ENCODE data around the gene FAM200B. TPM values are rescaled to one million over a fixed set of nuclear protein-coding genes. Genes with fewer than 3 reads are reported as not detected.

FAM200B gene
- total and polyA plus RNA-seq, 2 donors (not counting 3 experiments of a cell fraction or from before 2014, with no cell fraction given), result 13.9 to 24.6 TPM

GRCh38 chr4:15712214-15712613, 30.6 kb downstream of the FAM200B start:
- Histone ChIP-seq H3K4me2 (ENCODE audit: insufficient read depth, low read length) (no peak overlapping the region), H3K27me3 (ENCODE audit: control insufficient read depth in 2 of 2, insufficient read depth in 2 of 2, low read length in 2 of 2) (no peaks in the 10 kb centered on the region), H3K9me3 (replicated peaks; ENCODE audit: control insufficient read depth, insufficient read depth, low read length) (no peaks in the 10 kb centered on the region), H3K9me1 (replicated peaks; ENCODE audit: control insufficient read depth, extremely low read depth, insufficient read depth, low read length) (no peaks in the 10 kb centered on the region), H3K4me3 (replicated peaks in 1 of 3; ENCODE audit: insufficient read depth in 1 of 3, low read depth in 1 of 3, low read length in 3 of 3) (no peak overlapping the region), H4K20me1 (replicated peaks; ENCODE audit: control insufficient read depth, extremely low read depth, insufficient read depth, low read length) (no peaks in the 10 kb centered on the region), H3K27ac (ENCODE audit: insufficient read depth, low read depth, low read length) (no peak overlapping the region), H3K79me2 (ENCODE audit: control insufficient read depth, insufficient read depth, low read length) (no peaks in the 10 kb centered on the region), H3K4me1 (ENCODE audit: control insufficient read depth, extremely low read depth, insufficient read depth, low read length) (peaks cover under 1% of the 10 kb centered on the region), H2AFZ (ENCODE audit: low read depth, low read length) (no peak overlapping the region), H3K36me3 (ENCODE audit: control insufficient read depth in 2 of 2, extremely low read depth in 1 of 2, insufficient read depth in 2 of 2, low read length in 2 of 2) (no peaks in the 10 kb centered on the region), H3K9ac (replicated peaks; ENCODE audit: extremely low read depth, insufficient read depth, low read length) (no peak overlapping the region)
- TF ChIP-seq GATA2 (IDR thresholded peaks at IDR 0.05; ENCODE audit: insufficient read depth, insufficient read length, low read depth, low read length) (no peak), JUN (IDR thresholded peaks at IDR 0.05; ENCODE audit: borderline replicate concordance, insufficient read depth, insufficient read length, low read depth) (no peak), MYC (IDR thresholded peaks at IDR 0.05; ENCODE audit: low read depth, low read length) (no peak), MAX (IDR thresholded peaks at IDR 0.05; ENCODE audit: insufficient read depth, insufficient read length) (no peak), EZH2 (IDR thresholded peaks at IDR 0.05; ENCODE audit: borderline replicate concordance, low read depth, low read length, severe bottlenecking) (no peak), POLR2AphosphoS5 (IDR thresholded peaks at IDR 0.05; ENCODE audit: insufficient read depth, low read depth, low read length) (no peak), CTCF (IDR thresholded peaks at IDR 0.05; ENCODE audit: extremely low read depth in 1 of 2, insufficient read depth in 1 of 2, low read depth in 1 of 2, low read length in 2 of 2) (no peak), POLR2A (IDR thresholded peaks at IDR 0.05; ENCODE audit: low read depth, low read length) (no peak), FOS (IDR thresholded peaks at IDR 0.05; ENCODE audit: borderline replicate concordance, insufficient read depth, low read length) (no peak)
- intact Hi-C loops (cut with micrococcal nuclease), result no loop called here
- DNase-seq (ENCODE audit: low read depth, low spot score) (no peak), FAIRE-seq (no peak)
- CTCF ChIA-PET, result no interaction called here
- POLR2A ChIA-PET, result no interaction called here
- BruUV-seq (replicated peaks), result no TSS peak
- dilution Hi-C loops (cut with MboI; ENCODE audit: extremely low pct_ligation_motif_present, low sequenced_read_pairs), result no loop called here
